Heart right ventricle (tissue), 16 donors: ENCODE data around the gene KLHL13. TPM values are rescaled to one million over a fixed set of nuclear protein-coding genes. Genes with fewer than 3 reads are reported as not detected.
"Not testable (repeated sequence)": the region's sequence is repeated elsewhere in the genome, so short reads cannot be mapped to it uniquely, and the experiment has no call there.

Experiments
- ATAC-seq, 8 donors: fragments of 200-7000 bp; cut with Tn5 transposase; one replicate each; pipeline ENCODE4 v1.9.1; 2020; ENCODE audit warnings: mild to moderate bottlenecking in 8 of 8, moderate library complexity in 8 of 8, moderate number of reproducible peaks in 1 of 8
- DNase-seq, 2 donors: peaks; one replicate each; pipeline ENCODE4 v3.0.0-alpha.2; 2020
- H3K27ac ChIP-seq, 10 donors: fragments of 200-600 bp; sonication (generic) in 2 of 10; one replicate each; pipeline versions ENCODE4 v1.5.0 to v1.8.0; 2020 to 2022; ENCODE audit warnings: mild to moderate bottlenecking in 3 of 10
- H3K27me3 ChIP-seq, 7 donors: fragments of 200-600 bp; one replicate each; pipeline ENCODE4 v1.8.0; 2021 to 2022; ENCODE audit warnings: mild to moderate bottlenecking in 2 of 7
- H3K36me3 ChIP-seq, 9 donors: fragments of 200-600 bp; sonication (generic) in 1 of 9; one replicate each; pipeline versions ENCODE4 v1.5.0 to v1.8.0; 2020 to 2022; ENCODE audit warnings: mild to moderate bottlenecking in 2 of 9
- H3K4me1 ChIP-seq, 9 donors: fragments of 200-600 bp; sonication (generic) in 1 of 9; one replicate each; pipeline versions ENCODE4 v1.5.0 to v1.8.0; 2020 to 2022; ENCODE audit warnings: mild to moderate bottlenecking in 4 of 9
- H3K4me3 ChIP-seq, 10 donors: fragments of 200-600 bp; sonication (generic) in 2 of 10; one replicate each; pipeline versions ENCODE4 v1.5.0 to v1.8.0; 2020 to 2022; ENCODE audit warnings: mild to moderate bottlenecking in 7 of 10, moderate library complexity in 2 of 10
- H3K9me3 ChIP-seq, 11 donors: fragments of 200-600 bp in 10 of 11; sonication (generic) in 2 of 11; one replicate each; pipeline versions ENCODE4 v1.5.0 to v1.8.0; 2013 to 2022; ENCODE audit warnings: mild to moderate bottlenecking in 2 of 11, control low read depth in 1 of 11, moderate library complexity in 1 of 11
- CTCF ChIP-seq, 9 donors: fragments of 200-600 bp; sonication (generic) in 2 of 9; IDR thresholded peaks; one replicate each; pipeline versions ENCODE4 v1.5.0 to v1.8.0; 2021 to 2022; ENCODE audit warnings: antibody characterized with exemption in 9 of 9, mild to moderate bottlenecking in 5 of 9, moderate library complexity in 1 of 9
- WGBS, 2 donors: extraction: QIAGEN DNeasy Blood & Tissue Kit; methylation state at CpG; one replicate each; pipeline ENCODE4 v1.1.7; 2013; ENCODE audit warnings: inconsistent platforms in 1 of 2; 5-methylcytosine and 5-hydroxymethylcytosine counted together
- intact Hi-C, 10 donors: fragments of 100-400 bp; cut with DNase I; formaldehyde crosslinking; loops; one replicate each; pipeline versions ENCODE4 v1.11.1 to v1.14.2; 2022
- polyA plus RNA-seq, 2 donors: library from polyadenylated mRNA; stranded (reverse); fragments of 200-250 nt; gene quantifications; one replicate each; pipeline ENCODE4 v1.2.3, GENCODE V29; 2013
- total RNA-seq, 10 donors: library from RNA; stranded (reverse); fragmentation: NEBNext Ultra II Directional in 3 of 10; extraction: Animal tissue kit (Norgen Biotek cat#: 25700) in 3 of 10; gene quantifications; one replicate each; pipeline versions ENCODE4 v1.2.1 to v1.2.4, GENCODE V29; 2021 to 2023
- donor health status: Arrhythmogenic right ventricular cardiomyopathy.
- donor health status: ischemic (EF 13 %, LVEDD 7.1; RV severe dilation, severe dysfunction).
- donor health status: healthy with polysubstance abuse.
- donor health status: DM: no; HTN: yes; CAD: no.
- donor health status: DM: no; HTN: no; CAD: no.
- donor health status: ischemic (EF 25% LVEDD 6.9; RV normal size, moderate dysfunction).
- donor health status: ischemic (EF 25% LVEDD 5.7; RV mildly dilated, moderate dysfunction).
- donor health status: healthy.
- donor health status: DM: yes; HTN: yes; CAD: no.
- donor health status: Ischemic cardiomyopathy.
- donor health status: ischemic (EF 35%, LVEDD 5.7; RV mildly dilated, moderate dysfunction).
- donor health status: nonischemic (EF 11% LVEDD 7.7; RV severe dilation, severe dysfunction).
- donor health status: DM: yes; HTN: yes; CAD: no.
- donor health status: PGD.
- donor health status: ischemic (EF 29% LVEDD 5.4; RV normal size, mild dysfunction).
- donor health status: nonischemic (EF 23%, LVEDD 6.1; RV moderate dilation, normal function).

The KLHL13 gene
- total and polyA plus RNA-seq, 12 donors, result 2.0 to 18.9 (median 10.1) TPM

DNA sequence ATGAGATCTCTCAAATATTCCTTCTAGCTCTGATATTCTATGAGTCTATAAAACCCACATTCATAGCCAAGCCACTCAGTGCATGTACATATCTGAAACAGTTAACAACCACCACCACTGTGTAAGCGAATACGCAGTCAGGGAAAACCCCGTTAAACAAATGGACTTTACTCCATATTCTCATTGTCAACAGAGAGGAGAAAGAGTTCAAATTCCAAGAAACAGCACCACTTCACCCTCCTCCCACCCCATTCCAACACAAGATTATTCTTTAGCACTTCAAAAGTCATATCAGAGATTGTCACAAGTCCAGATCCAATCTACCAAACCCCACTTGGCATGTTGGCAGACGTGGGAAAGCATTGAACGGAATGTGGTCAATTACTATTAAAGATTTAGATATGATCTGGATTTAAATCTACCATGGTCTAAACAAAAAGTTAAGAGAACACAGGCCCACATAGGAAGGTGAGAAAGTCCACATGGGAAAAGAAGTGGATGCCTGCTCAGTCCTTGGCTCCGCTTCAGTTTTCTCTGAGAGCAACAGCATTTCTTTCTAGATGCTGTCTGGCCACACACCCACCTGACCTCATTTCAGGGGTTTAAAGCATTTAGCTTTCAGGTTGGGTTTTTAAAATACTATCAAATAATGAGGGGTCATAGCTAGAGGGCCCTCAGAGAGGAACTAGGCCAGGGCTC is 39.8 kb upstream of the KLHL13 start:
- DNase-seq (no peak), ATAC-seq (no peak)
- no peaks in the 10 kb centered on the region for H3K36me3 ChIP-seq
- no peak for TF ChIP-seq CTCF (IDR thresholded peaks at IDR 0.05)
- H3K4me1 ChIP-seq, result peaks cover 0 to 9% (median 0%) of the 10 kb centered on the region in 9 donors
- H3K27ac ChIP-seq, result no peak overlapping the region
- intact Hi-C loops, result no loop called here
- H3K27me3 ChIP-seq, result no peaks in the 10 kb centered on the region
- H3K4me3 ChIP-seq, result no peak overlapping the region
- 91 to 93% methylated on average over 6 of the region's 6 CpGs for WGBS, 2 donors
- H3K9me3 ChIP-seq, result no peaks in the 10 kb centered on the region

DNA sequence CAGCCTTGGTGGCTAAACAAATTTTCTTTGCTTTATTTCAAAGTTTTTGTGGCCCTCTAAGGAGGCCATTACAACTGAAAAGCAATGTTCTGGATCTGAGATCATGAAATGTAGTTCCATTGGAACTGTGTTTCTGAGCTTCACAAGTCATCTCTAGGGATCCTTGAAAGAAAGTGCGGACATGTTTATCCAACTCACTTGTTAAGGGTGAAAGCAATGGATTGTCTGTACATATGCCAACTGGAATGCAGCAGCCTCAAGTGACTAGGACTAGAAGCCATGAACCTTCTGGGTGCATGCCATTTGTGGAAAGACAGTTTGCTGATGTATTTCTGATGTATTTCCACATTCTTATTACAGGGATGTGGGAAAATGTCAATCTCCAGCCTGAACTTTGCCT is 36.7 kb upstream of the KLHL13 start:
- DNase-seq (no peak), ATAC-seq (peak in 3 of 8 donors; percentile 20 to 39 (median 28))

GRCh38 chrX:118152721-118153120 is 36.1 kb upstream of the KLHL13 start:
- no peaks in the 10 kb centered on the region for H3K9me3 ChIP-seq
- no peaks in the 10 kb centered on the region for H3K27me3 ChIP-seq
- no peak for TF ChIP-seq CTCF (IDR thresholded peaks at IDR 0.05)
- peaks cover 0 to 9% (median 0%) of the 10 kb centered on the region in 9 donors for H3K4me1 ChIP-seq
- WGBS, 2 donors, result 22 to 27% methylated on average over 2 of the region's 2 CpGs
- intact Hi-C loops, result no loop called here
- peak in 7 of 8 donors; percentile 28 to 76 (median 55) for ATAC-seq
- no peak overlapping the region for H3K4me3 ChIP-seq
- H3K36me3 ChIP-seq, result no peaks in the 10 kb centered on the region
- peak in 1 of 2 donors; percentile 14 for DNase-seq
- no peak overlapping the region for H3K27ac ChIP-seq

More for the DNA sequence above, 36.7 kb upstream of the KLHL13 start:
- no peak overlapping the region for H3K4me3 ChIP-seq
- no peaks in the 10 kb centered on the region for H3K36me3 ChIP-seq
- no peaks in the 10 kb centered on the region for H3K27me3 ChIP-seq
- intact Hi-C loops, result no loop called here
- 50 to 57% methylated on average over 1 of the region's 1 CpG for WGBS, 2 donors
- no peak overlapping the region for H3K27ac ChIP-seq
- peaks cover 0 to 9% (median 0%) of the 10 kb centered on the region in 9 donors for H3K4me1 ChIP-seq
- TF ChIP-seq CTCF (IDR thresholded peaks at IDR 0.05), result no peak
- no peaks in the 10 kb centered on the region for H3K9me3 ChIP-seq

DNA sequence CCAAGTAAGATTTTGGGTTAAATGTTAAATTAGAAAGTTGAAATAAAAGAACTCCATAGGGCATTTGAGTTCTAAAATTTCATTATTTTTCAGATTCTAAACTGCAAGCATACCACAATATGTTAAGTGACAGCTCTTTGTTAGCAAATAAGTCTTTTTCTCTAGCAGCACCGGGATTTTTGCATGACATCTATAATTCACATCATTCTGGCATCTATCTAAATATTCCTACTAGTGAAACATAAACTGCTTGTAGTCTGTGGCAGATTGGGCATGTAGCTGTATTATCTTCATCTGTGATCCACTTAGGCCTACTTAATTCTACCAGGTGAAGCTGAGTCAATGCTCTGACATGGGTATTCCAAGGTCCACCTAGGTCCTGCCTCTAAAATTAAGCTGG is 32.1 kb upstream of the KLHL13 start:
- peaks cover 0 to 9% (median 0%) of the 10 kb centered on the region in 9 donors for H3K4me1 ChIP-seq
- peaks cover 0 to 15% (median 0%) of the 10 kb centered on the region in 7 donors for H3K27me3 ChIP-seq
- intact Hi-C loops, result no loop called here
- ATAC-seq, result no peak
- no peaks in the 10 kb centered on the region for H3K36me3 ChIP-seq
- 90 to 95% methylated on average over 1 of the region's 1 CpG for whole genome bisulfite sequencing, 2 donors
- TF ChIP-seq CTCF (IDR thresholded peaks at IDR 0.05), result no peak
- no peak for DNase-seq
- no peak overlapping the region for H3K4me3 ChIP-seq
- H3K9me3 ChIP-seq, result no peaks in the 10 kb centered on the region
- H3K27ac ChIP-seq, result no peak overlapping the region

- H3K27ac ChIP-seq, H3K4me1 ChIP-seq, DNase-seq, H3K36me3 ChIP-seq, intact Hi-C loops, H3K4me3 ChIP-seq, H3K9me3 ChIP-seq, ATAC-seq: not testable (repeated sequence)
- 100% methylated on average over 3 of the region's 3 CpGs; no CpG with 5 or more reads in 1 of the 2 donors for WGBS, 2 donors
- peaks cover 0 to 15% (median 0%) of the 10 kb centered on the region in 7 donors for H3K27me3 ChIP-seq
These were observed 31.2 kb upstream of the KLHL13 start for GRCh38 chrX:118147771-118148170.
